Fibroblast of skin of scalp (primary cell): ENCODE data around the gene GNAL. TPM values are rescaled to one million over a fixed set of nuclear protein-coding genes. Genes with fewer than 3 reads are reported as not detected.
"Not testable (repeated sequence)": the region's sequence is repeated elsewhere in the genome, so short reads cannot be mapped to it uniquely, and the experiment has no call there.

ENCODE experiments used
- DNase-seq: peaks from one replicate; pipeline ENCODE4 v3.0.0-alpha.2; 2013
- polyA plus RNA-seq, 2 experiments: library from polyadenylated mRNA; unstranded; fragments of 120-200 nt; gene quantifications; one replicate each; pipeline ENCODE4 v1.2.1, GENCODE V29; 2013; ENCODE audit not compliant: insufficient read length in 2 of 2

The GNAL gene
- polyA plus RNA-seq (2013, experiment 1 of 2; ENCODE audit: insufficient read length), result 0.59 TPM
- polyA plus RNA-seq (2013, experiment 2 of 2; ENCODE audit: insufficient read length), result 0.68 TPM

- DNase-seq, result peak; percentile 88
These were observed at the start of gene GNAL for GRCh38 chr18:11688972-11689668. GNAL (plus strand) TSS chr18:11689264; CDS start chr18:11689564, 300 bp downstream.

- not testable (repeated sequence) for DNase-seq
These were observed 41.8 kb upstream of the GNAL start for GRCh38 chr18:11647310-11647709.

- not testable (repeated sequence) for DNase-seq
These were observed 41.3 kb upstream of the GNAL start for GRCh38 chr18:11647804-11648203.

DNA sequence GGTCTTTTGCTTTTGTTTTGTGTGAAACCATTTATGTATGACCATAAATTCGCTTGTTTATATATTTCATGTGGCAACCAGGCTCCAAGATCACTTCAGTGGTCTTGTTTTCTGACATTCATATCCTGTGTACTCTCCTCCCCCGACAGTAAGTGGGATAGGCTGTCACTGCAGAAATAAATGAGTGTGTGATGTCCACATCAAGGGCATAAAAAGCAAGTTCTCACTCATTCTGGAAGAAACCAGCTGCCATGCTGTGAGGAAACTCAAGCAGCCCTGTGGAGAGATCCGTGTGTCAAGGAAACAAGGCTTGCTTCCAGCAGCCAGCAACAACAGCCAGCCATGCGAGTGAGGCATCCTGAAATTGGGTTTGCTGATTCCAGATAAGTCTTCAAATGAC lies 39.2 kb upstream of the GNAL start:
- DNase-seq, result no peak

- no peak for DNase-seq
These were observed 37.2 kb upstream of the GNAL start for GRCh38 chr18:11651899-11652298.

DNA sequence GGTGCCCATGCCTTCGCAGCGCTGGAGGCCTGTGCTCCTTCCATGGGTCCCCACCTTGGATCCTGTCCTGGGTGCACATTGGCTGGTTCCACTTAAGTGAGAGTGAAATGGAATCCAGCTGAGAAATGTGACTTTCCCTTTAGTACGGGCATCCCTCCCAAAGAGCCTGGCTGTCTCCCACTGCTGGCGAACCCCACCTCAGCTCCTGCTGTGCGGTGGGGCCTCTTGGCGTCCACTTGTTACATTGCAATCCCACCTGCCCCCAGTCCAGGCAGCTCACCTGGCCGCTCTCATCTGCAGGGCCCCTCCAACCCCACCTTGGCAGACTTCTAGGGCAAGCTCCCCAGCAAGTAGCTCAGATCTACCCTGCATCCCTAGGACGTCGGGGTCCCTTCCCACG lies 35.5 kb upstream of the GNAL start:
- DNase-seq, result no peak

- peak; percentile 22 for DNase-seq
These were observed 34.1 kb upstream of the GNAL start for GRCh38 chr18:11654736-11655605.

GRCh38 chr18:11655606-11655932 lies 33.5 kb upstream of the GNAL start:
- no peak for DNase-seq

GRCh38 chr18:11657152-11657551 lies 31.9 kb upstream of the GNAL start:
- DNase-seq, result no peak

- no peak for DNase-seq
These were observed 31.5 kb upstream of the GNAL start for GRCh38 chr18:11657554-11657953.

- no peak for DNase-seq
These were observed 31.0 kb upstream of the GNAL start for GRCh38 chr18:11658019-11658418.

DNA sequence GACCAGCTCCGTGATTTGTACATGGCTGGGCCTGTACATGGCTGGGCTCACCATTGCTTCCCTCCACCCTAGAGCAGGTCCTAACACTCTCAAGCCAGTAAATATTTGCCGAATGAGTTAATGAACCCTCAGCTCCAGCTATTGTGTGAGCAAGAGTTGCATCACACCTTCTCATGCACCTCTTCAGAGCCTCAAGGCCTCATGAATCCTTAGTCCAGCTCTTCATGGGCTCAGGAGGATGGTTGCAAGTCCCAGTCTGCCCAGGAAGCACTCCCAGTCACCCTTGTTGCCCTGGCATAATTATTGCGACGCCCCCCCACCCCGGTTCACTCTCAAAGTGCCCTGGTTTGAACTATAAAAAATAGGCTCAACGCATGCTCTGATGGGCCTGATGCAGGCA lies 30.1 kb upstream of the GNAL start:
- no peak for DNase-seq

DNA sequence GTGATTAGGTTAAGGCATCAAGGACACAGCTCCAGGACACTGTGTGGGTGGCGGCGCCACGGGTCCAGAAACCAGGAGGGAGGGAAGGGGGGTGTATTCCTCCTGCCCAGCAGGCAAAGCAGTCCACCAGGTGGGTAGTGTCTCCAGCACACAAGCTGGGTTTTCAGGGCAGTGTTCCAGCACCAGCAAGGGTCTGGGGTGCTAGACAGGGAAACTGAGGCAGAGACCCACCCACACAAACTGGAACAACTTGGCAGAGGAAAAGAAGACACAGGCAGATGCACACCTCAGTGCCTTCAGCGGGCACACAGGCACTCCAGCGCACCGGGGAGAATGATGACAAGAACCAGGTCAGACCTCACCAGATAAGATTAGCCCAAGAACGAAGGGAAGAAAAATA lies 28.4 kb upstream of the GNAL start:
- DNase-seq, result no peak

GRCh38 chr18:11661430-11661829 lies 27.6 kb upstream of the GNAL start:
- no peak for DNase-seq

GRCh38 chr18:11663439-11664029 lies 25.5 kb upstream of the GNAL start:
- DNase-seq, result no peak

DNA sequence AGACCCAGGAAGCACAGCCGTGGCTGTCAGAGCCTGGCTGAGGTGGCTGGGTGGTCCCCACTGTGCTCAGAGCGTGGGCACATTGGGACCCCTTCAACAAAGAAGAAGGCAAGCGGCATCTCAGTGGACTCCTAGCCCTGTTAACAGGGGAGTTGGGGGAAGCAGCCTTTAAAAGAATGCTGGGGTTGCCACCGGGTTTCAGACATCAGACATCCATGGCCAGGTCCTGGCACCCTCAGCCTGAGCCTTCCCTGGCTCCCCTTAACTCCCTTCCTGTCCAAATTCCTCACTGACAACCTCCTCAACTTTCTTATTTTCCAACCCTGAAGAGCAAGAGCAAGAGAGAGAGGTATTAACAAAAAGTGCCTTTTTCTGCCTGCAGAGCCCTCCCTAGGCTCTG lies 24.8 kb upstream of the GNAL start:
- no peak for DNase-seq

GRCh38 chr18:11665146-11665545 lies 23.9 kb upstream of the GNAL start:
- no peak for DNase-seq

- DNase-seq, result no peak
These were observed 23.5 kb upstream of the GNAL start for GRCh38 chr18:11665587-11665986.

- no peak for DNase-seq
These were observed 22.9 kb upstream of the GNAL start for GRCh38 chr18:11666176-11666575.

DNA sequence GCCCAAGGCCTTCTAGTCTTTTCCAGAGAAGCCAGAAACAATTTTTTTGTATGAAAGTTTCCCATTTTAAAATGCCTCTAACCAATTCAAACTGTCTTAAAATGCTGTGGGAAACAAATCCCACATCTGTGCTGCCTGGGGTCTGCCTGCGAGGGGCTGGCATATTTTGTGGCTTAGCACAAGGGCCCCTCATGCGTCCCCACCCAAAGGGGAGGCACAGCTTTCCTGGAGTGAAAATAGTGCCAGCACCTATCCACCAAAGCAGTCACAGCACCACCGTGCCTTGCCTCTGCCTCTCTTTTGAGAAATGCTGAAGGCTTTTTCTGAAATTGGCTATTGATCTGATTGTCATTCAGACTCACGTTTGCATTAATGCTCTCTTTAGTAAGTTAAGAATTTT lies 22.2 kb upstream of the GNAL start:
- DNase-seq, result no peak

- no peak for DNase-seq
These were observed 21.5 kb upstream of the GNAL start for GRCh38 chr18:11667578-11667977.

DNA sequence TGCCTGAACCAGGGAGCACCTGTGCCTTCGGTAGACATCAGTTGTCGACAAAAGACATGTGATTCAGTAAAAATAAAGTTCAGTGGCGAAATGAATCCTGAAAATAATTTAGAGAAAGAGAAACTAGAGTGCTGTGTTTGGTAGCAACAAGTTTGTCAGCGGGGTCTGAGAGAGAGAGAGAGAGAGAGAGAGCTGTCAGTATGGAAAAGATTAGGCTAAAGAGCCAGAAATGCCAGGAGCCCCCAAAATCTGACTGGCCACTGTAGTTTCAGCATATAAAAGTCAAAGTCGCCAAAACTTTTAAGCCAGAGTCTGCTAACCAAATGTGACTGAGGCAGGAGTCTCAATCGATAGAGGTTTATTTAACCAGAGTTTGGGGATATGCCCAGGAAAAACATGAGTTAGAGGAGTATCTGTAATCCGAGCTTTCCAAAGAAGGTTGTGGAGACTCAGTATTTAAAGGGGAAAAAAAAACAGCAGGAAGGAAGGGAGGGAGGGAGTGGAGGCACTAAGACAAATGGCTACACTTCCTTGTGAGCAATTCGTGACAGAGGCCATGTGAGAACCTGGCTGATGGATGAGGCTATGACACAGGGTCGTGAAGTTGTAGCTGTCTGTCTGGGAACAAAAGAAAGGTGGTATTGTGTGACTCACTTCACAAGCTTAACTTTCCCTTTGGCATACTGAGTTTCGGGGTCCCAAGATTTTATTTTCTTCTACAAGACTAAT lies 20.5 kb upstream of the GNAL start:
- no peak for DNase-seq
